GM18520 (cell line): ENCODE results near the gene RAE1.

Experiments
- ATAC-seq: cut with Tn5 transposase; IDR thresholded peaks from one replicate; pipeline ENCODE4 v1.9.1; 2021; ENCODE audit not compliant: unreplicated experiment

Gene RAE1

GRCh38 chr20:57369596-57369995 lies 18.5 kb downstream of the RAE1 start:
- ATAC-seq, result no peak

- ATAC-seq, result no peak
Measured at GRCh38 chr20:57370316-57370715, 19.3 kb downstream of the RAE1 start.

- ATAC-seq, result no peak
Measured at GRCh38 chr20:57371363-57371762, 20.3 kb downstream of the RAE1 start.

GRCh38 chr20:57372157-57372556 lies 21.1 kb downstream of the RAE1 start:
- no peak for ATAC-seq

GRCh38 chr20:57372581-57373350 lies 21.7 kb downstream of the RAE1 start:
- ATAC-seq, result no peak

GRCh38 chr20:57374343-57374930 lies 23.4 kb downstream of the RAE1 start:
- ATAC-seq, result no peak

GRCh38 chr20:57374931-57375651 lies 24.0 kb downstream of the RAE1 start:
- no peak for ATAC-seq

GRCh38 chr20:57375652-57376230 lies 24.7 kb downstream of the RAE1 start:
- ATAC-seq, result no peak

GRCh38 chr20:57377350-57377749 lies 26.3 kb downstream of the RAE1 start:
- ATAC-seq, result no peak

- ATAC-seq, result no peak
Measured at GRCh38 chr20:57378107-57378506, 27.1 kb downstream of the RAE1 start.

GRCh38 chr20:57378646-57379262 lies 27.7 kb downstream of the RAE1 start:
- peak; percentile 41 for ATAC-seq

- ATAC-seq, result no peak
Measured at GRCh38 chr20:57379263-57379647, 28.2 kb downstream of the RAE1 start.

GRCh38 chr20:57380081-57380750 lies 29.2 kb downstream of the RAE1 start:
- ATAC-seq, result no peak

- no peak for ATAC-seq
Measured at GRCh38 chr20:57381596-57382503, 30.8 kb downstream of the RAE1 start.

- ATAC-seq, result no peak
Measured at GRCh38 chr20:57382516-57382915, 31.5 kb downstream of the RAE1 start.

GRCh38 chr20:57383447-57384347 lies 32.6 kb downstream of the RAE1 start:
- ATAC-seq, result no peak

- ATAC-seq, result no peak
Measured at GRCh38 chr20:57384486-57384885, 33.4 kb downstream of the RAE1 start.

- ATAC-seq, result no peak
Measured at GRCh38 chr20:57384953-57385761, 34.1 kb downstream of the RAE1 start.
